Heart left ventricle (tissue), 13 donors: Measurements from ENCODE around the gene USP8.
"Not testable (repeated sequence)": the region's sequence is repeated elsewhere in the genome, so short reads cannot be mapped to it uniquely, and the experiment has no call there.

Source experiments
- CTCF ChIP-seq, 12 donors: fragments of 200-600 bp; sonication (generic) in 4 of 12; IDR thresholded peaks; one replicate each; pipeline versions ENCODE4 v1.5.0 to v1.8.0; 2018 to 2022; ENCODE audit warnings: antibody characterized with exemption in 12 of 12, mild to moderate bottlenecking in 5 of 12
- POLR2A ChIP-seq, 2 donors: fragments of 450-650 bp; IDR thresholded peaks; one replicate each; pipeline ENCODE4 v1.6.1; 2017; ENCODE audit warnings: antibody characterized with exemption in 2 of 2, mild to moderate bottlenecking in 2 of 2, moderate library complexity in 2 of 2
- donor health status: ischemic (EF 13 %, LVEDD 7.1; RV severe dilation, severe dysfunction).
- donor health status: DM: no; HTN: yes; CAD: no.
- donor health status: DM: no; HTN: no; CAD: no.
- donor health status: ischemic (EF 25% LVEDD 6.9; RV normal size, moderate dysfunction).
- donor health status: ischemic (EF 25% LVEDD 5.7; RV mildly dilated, moderate dysfunction).
- donor health status: ischemic (EF 35%, LVEDD 5.7; RV mildly dilated, moderate dysfunction).
- donor health status: nonischemic (EF 11% LVEDD 7.7; RV severe dilation, severe dysfunction).
- donor health status: DM: yes; HTN: yes; CAD: no.
- donor health status: PGD.
- donor health status: ischemic (EF 29% LVEDD 5.4; RV normal size, mild dysfunction).
- donor health status: nonischemic (EF 23%, LVEDD 6.1; RV moderate dilation, normal function).

DNA sequence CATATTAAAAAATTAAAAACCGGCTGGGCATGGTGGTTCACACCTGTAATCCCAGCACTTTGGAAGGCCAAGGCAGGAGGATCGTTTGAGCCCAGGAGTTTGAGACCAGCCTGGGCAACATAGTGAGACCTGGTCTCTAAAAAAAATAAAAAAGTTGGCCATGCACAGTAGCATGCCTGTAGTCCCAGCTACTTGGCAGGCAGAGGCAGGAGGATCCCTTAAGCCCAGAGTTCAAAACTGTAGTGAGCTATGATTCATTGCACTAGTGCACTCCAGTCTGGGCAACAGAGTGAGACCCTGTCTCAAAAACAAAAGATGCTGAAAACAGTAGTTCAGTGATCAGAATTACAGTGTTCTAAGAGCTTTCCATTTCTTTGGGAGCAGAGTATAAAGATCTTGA, 81.5 kb downstream of the USP8 start:
- not testable (repeated sequence) for TF ChIP-seq POLR2A, CTCF (IDR thresholded peaks at IDR 0.05)
